Cardiac muscle cell (in vitro differentiated cells and primary cell): ENCODE measurements around the gene PLPP7. TPM values are rescaled to one million over a fixed set of nuclear protein-coding genes. Genes with fewer than 3 reads are reported as not detected.

Experiments used
- DNase-seq, 2 donors: peaks; one replicate each; pipeline versions ENCODE4 v3.0.0 to v3.0.0-alpha.2; 2010 to 2017; ENCODE audit warnings: low read depth in 1 of 2, low spot score in 1 of 2
- H3K27ac ChIP-seq: fragments of 200-600 bp; sonication (generic); 2 replicates; pipeline ENCODE4 v1.5.1; 2016
- H3K27me3 ChIP-seq: fragments of 200-600 bp; sonication (generic); 2 replicates; pipeline ENCODE4 v1.6.0; 2016; ENCODE audit warnings: control low read depth
- H3K36me3 ChIP-seq: fragments of 200-600 bp; sonication (generic); 2 replicates; pipeline ENCODE4 v1.5.1; 2016; ENCODE audit warnings: control low read depth
- H3K4me1 ChIP-seq: fragments of 200-600 bp; sonication (generic); 2 replicates; pipeline ENCODE4 v1.8.1; 2017; ENCODE audit warnings: low read depth, mild to moderate bottlenecking, mixed run types
- H3K4me3 ChIP-seq: fragments of 200-600 bp; sonication (generic); 2 replicates; pipeline ENCODE4 v1.5.1; 2016; ENCODE audit warnings: mild to moderate bottlenecking
- H3K9me3 ChIP-seq: fragments of 200-600 bp; sonication (generic); 2 replicates; pipeline ENCODE4 v1.5.1; 2017; ENCODE audit warnings: low read depth, mild to moderate bottlenecking, control low read depth
- CTCF ChIP-seq: IDR thresholded peaks from 2 replicates; pipeline ENCODE4 v1.5.1; 2012; ENCODE audit warnings: low read depth, mild to moderate bottlenecking, low read length
- polyA plus RNA-seq: library from polyadenylated mRNA; unstranded; fragments of >200 nt; fragmentation: Nextera tagmentation; extraction: Ambion mirVana; gene quantifications from 2 replicates; pipeline ENCODE4 v1.2.1, GENCODE V29; 2016
- total RNA-seq: library from RNA; depleted of rRNA; stranded (reverse); fragments of >200 nt; gene quantifications from 2 replicates; pipeline ENCODE4 v1.2.3, GENCODE V29; 2016

The PLPP7 gene
- total and polyA plus RNA-seq, 2 experiments from 2014 or later: 36.9 to 52.5 TPM

GRCh38 chr9:131253891-131254491 lies 35.5 kb upstream of the PLPP7 start:
- H3K27ac ChIP-seq: peak overlapping the region; percentile 94
- DNase-seq: peak; percentile 21 to 88

GRCh38 chr9:131254626-131255025 lies 34.9 kb upstream of the PLPP7 start:
- Histone ChIP-seq H3K4me1 (peaks cover 22% of the 10 kb centered on the region), H3K27me3 (no peaks in the 10 kb centered on the region), H3K9me3 (no peaks in the 10 kb centered on the region), H3K4me3 (no peak overlapping the region), H3K27ac (peak overlapping the region; percentile 94), H3K36me3 (peaks cover under 1% of the 10 kb centered on the region)
- TF ChIP-seq CTCF: no peak
- DNase-seq: no peak

More at GRCh38 chr9:131253891-131254491, 35.5 kb upstream of the PLPP7 start:
- Histone ChIP-seq H3K27me3 (no peaks in the 10 kb centered on the region), H3K4me1 (peaks cover 22% of the 10 kb centered on the region), H3K9me3 (no peaks in the 10 kb centered on the region), H3K36me3 (no peaks in the 10 kb centered on the region), H3K4me3 (no peak overlapping the region)
- TF ChIP-seq CTCF: no peak

- H3K9me3 ChIP-seq: no peaks in the 10 kb centered on the region
- H3K4me1 ChIP-seq: peaks cover 22% of the 10 kb centered on the region
- no peak overlapping the region for H3K4me3 ChIP-seq
- H3K27me3 ChIP-seq: no peaks in the 10 kb centered on the region
- no peak for DNase-seq
- H3K27ac ChIP-seq: peak overlapping the region; percentile 94
- TF ChIP-seq CTCF: no peak
- H3K36me3 ChIP-seq: peaks cover 9% of the 10 kb centered on the region
Measured at GRCh38 chr9:131255676-131256197, 33.8 kb upstream of the PLPP7 start.

GRCh38 chr9:131257266-131258025 lies 32.1 kb upstream of the PLPP7 start:
- no peak for DNase-seq
- TF ChIP-seq CTCF: no peak
- Histone ChIP-seq H3K9me3 (no peaks in the 10 kb centered on the region), H3K4me3 (no peak overlapping the region), H3K4me1 (peaks cover 22% of the 10 kb centered on the region), H3K27ac (peak overlapping the region; percentile 75), H3K36me3 (peaks cover 15% of the 10 kb centered on the region), H3K27me3 (no peaks in the 10 kb centered on the region)

GRCh38 chr9:131258186-131258585 lies 31.3 kb upstream of the PLPP7 start:
- DNase-seq: no peak
- Histone ChIP-seq H3K27me3 (no peaks in the 10 kb centered on the region), H3K4me1 (peaks cover 22% of the 10 kb centered on the region), H3K36me3 (peaks cover 15% of the 10 kb centered on the region), H3K4me3 (no peak overlapping the region), H3K27ac (peak overlapping the region; percentile 75), H3K9me3 (no peaks in the 10 kb centered on the region)
- no peak for TF ChIP-seq CTCF
